Stomach smooth muscle (tissue), 2 donors: Measurements from ENCODE around the gene MORN3.
A peak's percentile ranks its signal among the peaks of the same experiment; 100 is the strongest.
"Not testable (repeated sequence)": the region's sequence is repeated elsewhere in the genome, so short reads cannot be mapped to it uniquely, and the experiment has no call there.

ENCODE experiments used
- H3K27ac ChIP-seq: one replicate; pipeline ENCODE4 v1.7.0; 2013; ENCODE audit warnings: mild to moderate bottlenecking, low read length, inconsistent platforms
- H3K27me3 ChIP-seq, 2 donors: one replicate each; pipeline ENCODE4 v1.7.0; 2013; ENCODE audit warnings: low read length in 2 of 2; ENCODE audit not compliant: insufficient read depth in 2 of 2, control insufficient read depth in 1 of 2
- H3K36me3 ChIP-seq, 2 donors: one replicate each; pipeline ENCODE4 v1.7.0; 2013; ENCODE audit warnings: low read length in 2 of 2; ENCODE audit not compliant: control insufficient read depth in 2 of 2, insufficient read depth in 2 of 2
- H3K4me1 ChIP-seq: one replicate; pipeline ENCODE4 v1.7.0; 2013; ENCODE audit warnings: low read length; ENCODE audit not compliant: control insufficient read depth, insufficient read depth
- H3K4me3 ChIP-seq, 2 donors: one replicate each; pipeline ENCODE4 v1.7.0; 2013; ENCODE audit warnings: low read length in 2 of 2
- H3K9ac ChIP-seq, 2 donors: one replicate each; pipeline ENCODE4 v1.7.0; 2013; ENCODE audit warnings: low read length in 2 of 2, mild to moderate bottlenecking in 1 of 2
- H3K9me3 ChIP-seq, 2 donors: one replicate each; pipeline ENCODE4 v1.7.0; 2013; ENCODE audit warnings: low read length in 2 of 2; ENCODE audit not compliant: control insufficient read depth in 2 of 2
- donor health status: healthy.
- donor health status: Pancreatic carcinoma.

MORN3 gene

DNA sequence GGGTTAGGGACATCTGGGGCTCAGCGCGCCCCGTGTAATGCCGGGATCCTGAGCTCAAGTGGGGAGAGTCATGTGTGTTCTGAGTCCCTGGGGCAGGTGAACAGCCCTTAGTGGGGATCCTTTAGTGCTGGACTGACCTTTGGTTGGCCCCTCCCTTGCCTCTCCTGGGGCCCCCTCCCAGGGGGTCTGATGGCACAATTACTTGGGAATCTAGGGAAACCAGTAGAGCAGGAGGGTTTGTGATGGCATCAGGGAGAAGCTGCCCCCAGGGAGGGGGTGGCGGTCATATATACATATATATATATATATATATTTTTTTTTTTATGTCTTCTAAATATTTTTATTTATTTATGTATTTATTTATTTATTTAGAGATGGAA is at the start of gene MORN3:
Gene MORN3 (minus strand): TSS at position 134 of the 380 bp plus-strand sequence. CDS start 171 bp downstream, outside the sequence.
- Histone ChIP-seq H3K4me1 (peaks cover 15% of the 10 kb centered on the region), H3K36me3 (no peaks in the 10 kb centered on the region), H3K4me3 (no peak within 1 kb of the TSS), H3K9me3 (no peaks in the 10 kb centered on the region), H3K27ac (no peak within 1 kb of the TSS), H3K27me3 (no peaks in the 10 kb centered on the region), H3K9ac (no peak within 1 kb of the TSS)

- no peak overlapping the region for H3K9ac ChIP-seq
- H3K27ac ChIP-seq = no peak overlapping the region
- H3K27me3 ChIP-seq = no peaks in the 10 kb centered on the region
- H3K4me3 ChIP-seq = no peak overlapping the region
- H3K4me1 ChIP-seq = peaks cover 6% of the 10 kb centered on the region
- peaks cover 0 to 2% of the 10 kb centered on the region in 2 donors for H3K36me3 ChIP-seq
- no peaks in the 10 kb centered on the region for H3K9me3 ChIP-seq
Observed at GRCh38 chr12:121718653-121719239, 49.3 kb upstream of the MORN3 start.

DNA sequence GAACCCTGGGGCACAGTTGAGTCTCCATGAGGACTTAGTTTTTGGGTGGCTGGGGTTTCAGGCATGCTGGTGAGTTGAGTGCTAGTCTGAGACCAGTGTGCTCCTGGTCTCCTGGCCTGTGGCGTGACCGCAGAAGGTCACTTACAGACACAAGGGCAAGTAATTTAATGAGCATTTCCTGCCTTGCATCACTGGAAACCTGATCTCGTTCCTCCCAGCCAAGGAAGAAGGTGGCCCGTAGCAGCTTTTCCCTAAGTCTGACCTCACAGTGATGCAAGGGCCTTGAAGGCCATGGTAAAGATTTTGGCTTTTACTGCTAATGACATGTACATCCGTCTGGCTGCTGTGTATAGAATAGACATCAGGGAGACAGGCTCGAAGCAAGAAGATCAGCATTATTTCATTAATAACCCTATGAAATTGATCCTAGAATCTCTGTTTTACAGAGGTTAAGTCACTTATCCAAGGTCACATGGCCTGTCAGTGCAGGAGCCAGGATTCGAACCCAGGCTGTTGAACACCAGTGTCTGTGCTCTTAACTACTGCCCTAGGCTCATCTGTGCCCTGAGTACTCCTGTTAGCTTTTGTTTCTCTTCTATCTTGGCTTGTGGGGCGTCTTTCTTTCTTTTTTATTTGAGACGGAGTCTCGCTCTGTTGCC is 47.7 kb upstream of the MORN3 start:
- H3K9me3 ChIP-seq = no peaks in the 10 kb centered on the region
- no peak overlapping the region for H3K27ac ChIP-seq
- peak overlapping the region in 1 of 2 donors; percentile 36 for H3K9ac ChIP-seq
- no peak overlapping the region for H3K4me3 ChIP-seq
- H3K27me3 ChIP-seq = no peaks in the 10 kb centered on the region
- H3K4me1 ChIP-seq = peaks cover 16% of the 10 kb centered on the region
- H3K36me3 ChIP-seq = peaks cover 0 to 2% of the 10 kb centered on the region in 2 donors

- Histone ChIP-seq H3K4me3 (no peak overlapping the region), H3K27ac (no peak overlapping the region), H3K9me3 (no peaks in the 10 kb centered on the region), H3K36me3 (peaks cover 0 to 2% of the 10 kb centered on the region in 2 donors), H3K9ac (no peak overlapping the region), H3K4me1 (peaks cover 26% of the 10 kb centered on the region), H3K27me3 (no peaks in the 10 kb centered on the region)
Observed at GRCh38 chr12:121715862-121716435, 46.5 kb upstream of the MORN3 start.

DNA sequence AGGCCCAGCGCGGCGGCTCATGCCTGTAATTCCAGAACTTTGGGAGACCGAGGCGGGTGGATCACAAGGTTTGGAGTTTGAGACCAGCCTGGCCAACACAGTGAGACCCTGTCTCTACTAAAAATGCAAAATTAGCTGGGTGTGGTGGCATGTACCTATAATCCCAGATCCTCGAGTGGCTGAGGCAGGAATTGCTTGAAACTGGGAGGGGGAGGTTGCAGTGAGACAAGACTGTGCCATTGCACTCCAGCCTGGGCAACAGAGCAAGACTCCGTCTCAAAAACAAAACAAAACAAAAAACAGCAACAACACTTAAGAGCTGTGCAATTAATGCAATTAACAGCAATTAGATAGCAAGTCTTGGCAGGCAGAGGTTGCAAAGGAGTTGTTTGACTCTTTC is 45.6 kb upstream of the MORN3 start:
- H3K9me3 ChIP-seq, H3K9ac ChIP-seq, H3K27me3 ChIP-seq, H3K4me3 ChIP-seq, H3K36me3 ChIP-seq, H3K27ac ChIP-seq: not testable (repeated sequence)
- H3K4me1 ChIP-seq = peaks cover 26% of the 10 kb centered on the region

DNA sequence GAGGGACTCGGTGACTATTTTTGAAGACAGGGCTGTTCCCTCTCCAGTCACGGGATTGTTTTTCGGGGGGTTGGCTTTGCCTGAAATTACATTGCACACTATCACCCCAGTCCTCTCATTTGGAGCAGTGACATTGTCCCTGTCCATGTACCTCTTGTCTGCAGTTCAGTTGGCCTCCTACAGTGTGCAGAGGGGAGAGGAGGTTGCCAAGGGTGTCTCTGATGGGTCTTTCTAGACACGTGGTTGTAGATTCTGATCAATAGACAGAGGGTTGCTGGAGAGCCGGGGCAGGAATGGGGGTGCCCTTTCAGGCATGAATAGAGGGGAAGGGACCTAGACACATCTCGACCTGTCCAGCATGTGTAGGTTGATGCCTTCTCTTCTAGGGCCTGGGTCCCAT is 44.3 kb upstream of the MORN3 start:
- no peaks in the 10 kb centered on the region for H3K27me3 ChIP-seq
- H3K4me3 ChIP-seq = peak overlapping the region; percentile 70 to 94
- no peaks in the 10 kb centered on the region for H3K9me3 ChIP-seq
- peaks cover 26% of the 10 kb centered on the region for H3K4me1 ChIP-seq
- peaks cover 0 to 2% of the 10 kb centered on the region in 2 donors for H3K36me3 ChIP-seq
- H3K9ac ChIP-seq = no peak overlapping the region
- no peak overlapping the region for H3K27ac ChIP-seq

- H3K27ac ChIP-seq = no peak overlapping the region
- H3K4me3 ChIP-seq = peak overlapping the region; percentile 70 to 94
- peaks cover 0 to 2% of the 10 kb centered on the region in 2 donors for H3K36me3 ChIP-seq
- H3K4me1 ChIP-seq = peaks cover 26% of the 10 kb centered on the region
- H3K9me3 ChIP-seq = no peaks in the 10 kb centered on the region
- H3K27me3 ChIP-seq = no peaks in the 10 kb centered on the region
- H3K9ac ChIP-seq = peak overlapping the region; percentile 62 to 74
Observed at GRCh38 chr12:121713257-121713777, 43.9 kb upstream of the MORN3 start.

GRCh38 chr12:121712461-121713256 is 43.2 kb upstream of the MORN3 start, which contains the start of gene TMEM120B:
Gene TMEM120B, plus strand, starts transcription at chr12:121712752. Its CDS starts 144 bp downstream, at chr12:121712896.
- peak within 1 kb of the TSS; percentile 87 to 89 for H3K9ac ChIP-seq
- H3K27me3 ChIP-seq = no peaks in the 10 kb centered on the region
- no peaks in the 10 kb centered on the region for H3K9me3 ChIP-seq
- H3K27ac ChIP-seq = peak within 1 kb of the TSS; percentile 78
- H3K4me1 ChIP-seq = peaks cover 26% of the 10 kb centered on the region
- peaks cover 0 to 2% of the 10 kb centered on the region in 2 donors for H3K36me3 ChIP-seq
- H3K4me3 ChIP-seq = peak within 1 kb of the TSS; percentile 94 to 96

DNA sequence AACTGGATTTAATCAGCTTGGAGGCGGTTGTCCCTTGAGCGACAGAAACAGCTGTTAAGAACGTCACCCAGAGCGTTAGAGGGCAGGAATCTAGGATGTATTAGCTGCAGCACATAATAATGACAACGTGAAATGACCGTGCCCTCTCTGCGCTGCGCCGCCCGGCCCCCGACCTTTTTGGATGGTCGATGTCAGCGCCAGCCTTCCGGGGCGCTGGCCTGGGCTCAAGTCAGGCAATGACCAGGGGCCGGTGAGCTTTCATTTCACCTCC is 42.7 kb upstream of the MORN3 start:
- Histone ChIP-seq H3K36me3 (peaks cover 0 to 2% of the 10 kb centered on the region in 2 donors), H3K9me3 (no peaks in the 10 kb centered on the region), H3K4me1 (peaks cover 26% of the 10 kb centered on the region), H3K4me3 (peak overlapping the region; percentile 94 to 96), H3K27ac (peak overlapping the region; percentile 78), H3K27me3 (no peaks in the 10 kb centered on the region), H3K9ac (peak overlapping the region; percentile 87 to 89)

DNA sequence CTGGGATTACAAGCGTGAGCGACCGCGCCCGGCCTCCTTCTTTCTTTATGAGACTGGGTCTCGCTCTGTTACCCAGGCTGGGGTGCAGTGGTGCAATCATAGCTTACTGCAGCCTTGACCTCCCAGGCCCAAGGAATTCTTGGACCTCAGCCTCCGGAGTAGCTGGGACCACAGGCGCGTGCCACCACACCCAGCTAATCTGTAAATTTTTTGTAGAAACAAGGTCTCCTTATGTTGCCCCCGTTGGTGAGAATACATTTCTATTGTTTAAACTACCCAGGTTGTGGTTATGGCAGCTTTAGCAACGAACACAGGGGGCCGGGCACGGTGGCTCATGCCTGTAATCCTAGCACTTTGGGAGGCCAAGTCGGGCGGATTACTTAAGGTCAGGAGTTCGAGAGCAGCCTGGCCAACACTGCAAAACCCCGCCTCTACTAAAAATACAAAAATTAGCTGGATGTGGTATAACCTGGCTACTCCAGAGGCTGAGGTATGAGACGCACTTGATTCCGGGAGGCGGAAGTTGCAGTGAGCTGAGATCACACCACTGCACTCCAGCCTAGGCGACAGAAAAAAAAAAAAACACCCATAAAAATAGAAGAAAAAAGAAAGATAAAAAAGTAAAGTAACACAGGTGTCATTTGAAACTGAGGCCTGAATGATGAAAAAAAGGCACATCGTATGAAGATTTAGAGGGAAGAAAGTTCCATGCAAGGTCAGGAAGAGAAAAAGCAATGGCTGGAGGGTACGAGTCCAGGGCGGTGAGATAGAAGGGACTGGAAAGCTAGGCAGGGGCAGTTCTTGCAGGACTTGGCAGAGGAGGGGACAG is 42.1 kb upstream of the MORN3 start:
- Histone ChIP-seq H3K27me3 (no peaks in the 10 kb centered on the region), H3K9me3 (no peaks in the 10 kb centered on the region), H3K4me1 (peaks cover 26% of the 10 kb centered on the region), H3K27ac (peak overlapping the region; percentile 78), H3K9ac (peak overlapping the region; percentile 87 to 89), H3K4me3 (peak overlapping the region; percentile 94 to 96), H3K36me3 (peaks cover 0 to 2% of the 10 kb centered on the region in 2 donors)
